Activated T-cell treated with anti-CD3 and anti-CD28 coated beads, Interleukin-2, amount 50 U/mL, for 1 hour (primary cell): ENCODE data around the gene RYR1.

Experiments used
- DNase-seq: peaks from one replicate; pipeline ENCODE4 v3.0.0-alpha.2; 2020

Gene RYR1

GRCh38 chr19:38519168-38519567, 85.7 kb downstream of the RYR1 start:
- DNase-seq = no peak

GRCh38 chr19:38519988-38520387, 86.5 kb downstream of the RYR1 start:
- no peak for DNase-seq

DNA sequence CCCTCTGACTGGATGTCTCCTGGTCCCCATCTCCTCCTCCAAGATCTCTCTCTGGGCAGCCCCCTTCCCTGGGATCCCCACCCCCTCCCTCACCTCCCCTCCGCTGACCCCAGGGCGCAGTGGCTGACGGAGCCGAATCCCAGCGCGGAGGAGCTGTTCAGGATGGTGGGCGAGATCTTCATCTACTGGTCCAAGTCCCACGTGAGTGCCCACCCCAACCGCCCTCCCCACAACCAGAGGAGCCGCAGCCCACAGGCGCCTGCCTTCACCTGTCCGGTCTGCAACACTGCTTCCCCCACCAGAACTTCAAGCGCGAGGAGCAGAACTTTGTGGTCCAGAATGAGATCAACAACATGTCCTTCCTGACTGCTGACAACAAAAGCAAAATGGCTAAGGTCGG, 89.4 kb downstream of the RYR1 start:
- no peak for DNase-seq

- no peak for DNase-seq
Measured at GRCh38 chr19:38523319-38523718, 89.8 kb downstream of the RYR1 start.

DNA sequence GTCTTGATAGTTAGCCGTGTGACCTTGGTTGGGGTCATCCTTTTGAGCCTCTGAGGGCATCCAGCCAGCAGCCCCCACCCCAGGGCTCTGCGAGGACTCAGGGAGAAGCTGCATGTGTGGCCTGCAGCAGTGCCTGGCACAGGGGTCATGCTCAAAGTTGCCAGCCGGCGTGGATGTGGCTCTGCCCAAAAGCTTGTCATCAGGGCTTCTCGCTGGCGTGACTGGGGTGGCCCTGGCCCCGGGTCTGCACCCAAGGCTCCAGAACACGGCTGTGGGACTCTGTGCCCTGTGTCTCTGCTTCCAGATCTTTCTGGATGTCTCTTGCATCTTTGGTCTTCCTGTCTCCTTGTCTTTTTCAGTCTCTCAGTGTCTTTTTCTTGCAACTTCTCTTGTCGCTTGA, 90.9 kb downstream of the RYR1 start:
- no peak for DNase-seq

GRCh38 chr19:38524994-38525634, 91.6 kb downstream of the RYR1 start:
- DNase-seq = no peak

GRCh38 chr19:38526430-38526829, 92.9 kb downstream of the RYR1 start:
- DNase-seq = no peak

DNA sequence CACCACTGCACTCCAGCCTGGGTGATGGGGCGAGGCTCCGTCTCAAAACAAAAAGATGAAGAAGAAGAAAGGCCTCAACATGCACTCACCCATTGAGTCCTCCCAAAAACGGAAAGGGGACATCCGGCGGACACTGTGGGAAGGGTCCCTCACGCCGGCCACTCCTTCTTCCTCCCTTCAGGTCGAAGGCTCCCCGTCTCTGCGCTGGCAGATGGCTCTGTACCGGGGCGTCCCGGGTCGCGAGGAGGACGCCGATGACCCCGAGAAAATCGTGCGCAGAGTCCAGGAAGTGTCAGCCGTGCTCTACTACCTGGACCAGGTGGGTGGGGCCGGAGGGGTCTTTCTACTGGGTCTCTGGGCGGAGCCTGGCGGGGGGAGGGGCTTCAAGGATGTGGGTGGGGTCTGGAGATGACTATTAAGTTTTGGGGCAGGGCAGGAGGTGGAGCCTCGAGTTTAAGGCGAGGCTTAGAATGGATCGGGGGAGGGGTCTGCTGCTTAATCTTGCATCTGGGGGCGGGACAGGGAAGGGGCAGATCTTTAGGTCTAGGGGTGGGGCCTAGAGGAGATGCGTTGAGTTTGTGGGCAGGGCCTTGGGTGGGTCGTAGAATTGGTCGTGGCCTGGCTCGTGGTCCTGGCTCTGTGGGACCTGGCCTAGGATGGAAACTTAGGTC, 94.1 kb downstream of the RYR1 start:
- no peak for DNase-seq

GRCh38 chr19:38528213-38528755, 94.8 kb downstream of the RYR1 start:
- DNase-seq = no peak

GRCh38 chr19:38528931-38529330, 95.4 kb downstream of the RYR1 start:
- no peak for DNase-seq

- DNase-seq = no peak
Measured at GRCh38 chr19:38531515-38531914, 98.0 kb downstream of the RYR1 start.

DNA sequence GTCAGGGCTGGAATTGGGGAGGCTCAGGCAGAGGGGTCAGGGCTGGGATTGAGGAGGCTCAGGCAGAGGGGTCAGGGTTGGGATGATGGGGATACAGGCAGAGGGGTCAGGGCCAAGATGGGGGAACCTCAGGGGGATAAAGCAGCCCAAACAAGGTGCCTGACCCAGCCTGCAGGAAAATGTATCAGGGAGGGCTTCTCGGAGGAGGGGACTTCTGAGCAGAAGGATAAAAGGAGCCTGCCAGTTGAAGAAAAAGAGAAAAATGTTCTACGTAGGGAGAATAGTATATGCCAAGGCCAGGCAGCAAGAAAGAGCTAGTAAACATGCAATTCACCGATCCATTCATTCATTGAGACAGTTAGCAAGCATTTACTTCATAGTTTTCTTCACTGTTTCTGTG, 99.4 kb downstream of the RYR1 start:
- no peak for DNase-seq

DNA sequence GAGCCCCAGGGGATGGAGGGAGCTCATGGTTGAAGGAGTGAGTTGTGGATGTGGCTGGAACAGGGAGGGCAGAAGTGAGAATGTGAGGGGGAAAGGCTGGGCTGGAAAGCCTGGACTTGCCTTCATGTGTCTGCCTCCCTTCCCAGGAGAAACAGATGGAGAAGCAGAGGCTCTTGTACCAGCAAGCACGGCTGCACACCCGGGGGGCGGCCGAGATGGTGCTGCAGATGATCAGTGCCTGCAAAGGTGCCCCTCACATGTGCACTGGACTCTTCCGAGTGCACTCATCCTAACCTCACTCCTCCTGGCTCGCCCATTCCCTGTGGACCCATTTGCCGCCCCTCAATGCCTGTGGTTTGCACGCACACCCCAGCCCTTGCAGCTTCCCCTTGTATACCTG, 101.1 kb downstream of the RYR1 start:
- DNase-seq = no peak

- DNase-seq = no peak
Measured at GRCh38 chr19:38535212-38535611, 101.7 kb downstream of the RYR1 start.

DNA sequence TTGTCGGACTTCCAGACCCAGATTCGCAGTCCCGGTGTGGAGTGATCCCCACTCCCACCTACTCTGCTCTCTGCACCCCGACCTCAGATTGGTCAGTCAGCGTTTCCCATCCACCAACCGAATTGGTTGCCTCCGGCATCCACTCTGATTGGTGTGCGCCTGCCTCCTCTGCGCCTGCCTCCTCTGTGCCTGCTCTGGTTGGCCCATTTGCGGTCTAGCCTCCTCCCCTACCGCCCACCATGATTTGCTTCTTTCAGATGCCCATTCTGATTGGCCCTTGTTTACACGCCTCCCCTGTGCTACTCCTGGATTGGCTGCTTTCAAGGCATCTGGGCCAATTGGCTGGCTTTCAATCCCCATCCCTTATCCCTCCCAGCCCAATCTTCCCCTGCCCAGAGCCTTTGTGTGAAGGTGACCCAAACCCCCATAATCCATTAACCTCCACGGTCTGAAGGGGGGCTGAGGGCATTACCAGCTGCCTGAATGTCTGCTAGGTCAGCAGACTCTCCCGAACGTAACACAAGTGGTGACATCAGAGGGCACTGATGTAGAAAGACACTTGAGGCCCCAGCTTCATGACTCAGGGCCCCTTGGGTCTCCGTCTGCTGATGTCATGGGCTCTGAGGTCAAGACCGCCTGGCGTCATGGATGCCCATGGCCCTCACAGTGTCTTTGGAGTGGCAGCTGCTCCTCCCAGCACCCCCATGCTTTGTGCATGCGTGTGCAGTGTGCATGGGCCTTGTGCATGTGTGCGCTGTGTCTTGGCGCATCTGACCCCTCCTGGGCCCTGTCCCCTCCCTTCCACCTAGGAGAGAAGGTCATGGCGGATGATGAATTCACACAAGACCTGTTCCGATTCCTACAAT, 103.8 kb downstream of the RYR1 start:
- no peak for DNase-seq

DNA sequence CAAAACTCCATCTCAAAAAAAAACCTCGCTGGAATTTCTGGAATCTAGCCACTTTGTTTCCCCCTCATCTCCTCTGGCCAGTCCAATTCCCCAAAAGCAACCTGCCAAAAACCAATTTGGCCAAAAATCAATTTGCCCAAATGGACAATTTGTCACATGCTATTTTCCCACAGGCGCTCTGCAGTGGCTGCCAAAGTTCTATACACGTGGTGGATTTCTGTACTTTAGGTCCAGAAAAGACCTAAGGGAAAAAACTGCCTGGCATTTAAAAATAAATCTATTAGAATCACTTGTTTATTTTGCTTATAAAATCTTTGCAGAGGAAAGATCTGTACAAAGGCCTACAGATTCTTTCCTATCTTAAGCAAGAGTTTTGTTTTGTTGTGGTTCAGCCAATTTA, 104.9 kb downstream of the RYR1 start:
- no peak for DNase-seq

DNA sequence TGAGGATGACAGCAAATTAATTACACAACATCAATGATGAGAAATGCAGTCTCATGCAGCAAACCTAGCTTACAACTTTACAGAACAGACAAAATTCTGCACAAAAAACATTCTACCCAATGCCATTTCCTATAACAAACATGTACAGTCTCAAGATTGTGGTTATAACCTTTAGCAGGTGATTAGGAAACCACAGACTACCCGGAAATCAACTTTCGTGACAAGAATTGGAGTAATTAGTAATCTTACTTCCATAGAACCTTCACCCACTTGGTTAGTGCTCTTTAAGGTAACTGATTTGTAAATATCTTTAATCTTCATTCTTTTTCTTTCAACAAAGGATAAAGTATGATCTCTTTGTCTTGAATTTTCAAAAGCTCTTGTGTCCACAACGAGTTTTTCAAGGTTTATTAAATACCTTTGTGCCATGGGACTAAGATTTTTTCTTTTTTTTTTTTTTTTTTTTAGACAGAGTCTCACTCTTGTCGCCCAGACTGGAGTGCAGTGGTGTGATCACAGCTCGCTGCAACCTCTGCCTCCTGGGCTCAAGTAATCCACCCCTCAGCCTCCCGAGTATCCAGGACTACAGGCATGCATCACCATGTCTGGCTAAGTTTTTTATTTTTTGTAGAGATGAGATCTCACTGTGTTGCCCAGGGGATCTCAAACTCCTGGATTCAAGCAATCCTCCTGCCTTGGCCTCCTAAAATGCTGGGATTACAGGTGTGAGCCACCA, 105.5 kb downstream of the RYR1 start:
- no peak for DNase-seq

DNA sequence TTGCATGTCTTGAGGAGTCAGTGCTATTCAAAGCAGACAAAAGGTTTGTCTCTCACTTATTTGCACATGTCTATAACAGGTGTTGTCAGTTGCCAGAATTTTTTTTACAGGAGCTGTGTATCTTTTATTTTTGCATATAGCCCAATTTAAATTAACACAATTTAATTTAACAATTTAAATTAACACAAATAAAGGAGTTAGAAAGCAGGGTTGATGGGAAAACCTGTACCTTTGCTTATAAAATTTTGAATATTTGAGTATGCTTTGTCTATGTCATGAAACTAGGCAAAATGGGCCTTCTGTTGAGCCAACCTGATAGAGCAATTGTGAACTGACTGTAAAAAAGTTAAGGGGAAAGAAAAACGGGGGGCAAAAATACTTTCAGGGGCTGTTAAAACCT, 106.3 kb downstream of the RYR1 start:
- no peak for DNase-seq

DNA sequence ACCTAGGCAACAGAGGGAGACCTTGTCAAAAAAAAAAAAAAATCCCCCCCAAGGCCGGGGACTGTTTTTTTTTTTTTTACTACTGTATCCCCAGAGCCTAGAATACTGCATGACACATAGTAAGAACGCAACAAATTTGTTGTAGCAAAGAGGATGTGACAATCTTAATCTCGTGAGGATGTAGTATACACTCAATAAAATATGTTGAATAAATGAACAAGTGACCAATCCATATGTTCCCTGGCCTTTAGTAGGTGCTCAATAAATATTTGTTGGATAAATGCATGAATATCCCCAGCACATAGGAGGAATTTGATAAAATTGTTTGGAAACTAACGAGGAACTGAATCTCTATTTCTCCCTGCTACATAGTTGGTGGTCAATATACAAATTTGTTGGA, 108.5 kb downstream of the RYR1 start:
- DNase-seq = no peak

DNA sequence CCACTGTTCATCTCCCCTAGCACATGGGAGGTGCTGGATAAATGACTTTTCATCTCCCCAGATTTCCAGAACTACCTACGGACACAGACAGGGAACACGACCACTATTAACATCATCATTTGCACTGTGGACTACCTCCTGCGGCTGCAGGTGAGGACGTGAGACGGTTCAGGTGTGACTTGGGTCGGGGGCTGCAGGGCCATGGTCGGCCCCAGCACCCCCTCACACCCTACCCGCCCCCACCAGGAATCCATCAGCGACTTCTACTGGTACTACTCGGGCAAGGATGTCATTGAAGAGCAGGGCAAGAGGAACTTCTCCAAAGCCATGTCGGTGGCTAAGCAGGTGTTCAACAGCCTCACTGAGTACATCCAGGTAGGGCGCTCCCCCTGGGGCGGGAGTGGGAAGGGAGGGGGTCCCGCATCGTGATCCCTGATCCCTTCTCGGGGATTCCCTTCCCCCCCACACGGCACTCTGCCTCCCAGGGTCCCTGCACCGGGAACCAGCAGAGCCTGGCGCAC, 109.9 kb downstream of the RYR1 start:
- DNase-seq = no peak

DNA sequence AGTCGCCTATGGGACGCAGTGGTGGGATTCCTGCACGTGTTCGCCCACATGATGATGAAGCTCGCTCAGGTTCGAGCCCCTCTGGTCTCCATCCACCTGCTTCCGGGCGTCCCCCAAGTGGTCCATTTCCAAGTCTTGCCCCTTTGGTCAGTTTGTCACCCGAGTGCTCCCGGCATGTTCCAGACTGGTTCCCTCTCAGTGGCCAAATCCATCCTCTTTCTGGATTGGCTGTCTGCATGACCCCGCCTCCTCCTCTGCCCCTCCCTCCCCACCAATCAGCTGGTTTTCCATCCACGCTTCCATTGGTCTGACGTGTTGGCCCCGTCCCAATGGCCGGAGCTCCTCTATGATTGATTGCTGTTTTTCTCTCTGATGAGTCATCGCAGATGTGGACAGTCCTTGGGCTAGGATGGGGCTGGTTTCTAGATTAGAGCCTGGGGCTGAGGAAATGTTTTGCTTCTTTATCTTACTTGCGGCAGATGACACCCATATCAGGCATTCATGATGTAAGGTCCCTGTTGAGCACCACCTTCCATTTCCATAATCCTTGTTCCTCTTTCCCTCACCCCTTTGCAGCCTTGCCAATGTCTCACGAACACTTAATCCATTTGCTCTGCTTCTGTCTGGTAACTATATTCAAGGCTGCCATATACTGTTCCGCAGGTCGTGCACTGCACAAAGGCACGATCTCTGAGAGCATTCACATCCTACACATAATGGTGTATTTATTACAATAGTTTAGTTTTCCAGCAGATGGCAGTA, 110.5 kb downstream of the RYR1 start:
- no peak for DNase-seq
